SK-N-SH (cell line): ENCODE data around the gene IGDCC3. TPM values are rescaled to one million over a fixed set of nuclear protein-coding genes. Genes with fewer than 3 reads are reported as not detected.

Source experiments
- CTCF ChIA-PET: fragments of 300-600, 350-600 bp; formaldehyde crosslinking; extraction: SDS; loops from one replicate; lab custom pipeline; 2021; lab: Yijun Ruan, JAX
- POLR2A ChIA-PET: fragments of 350-600 bp; sonication (Branson Sonifier 250); formaldehyde crosslinking; extraction: SDS; loops from one replicate; lab custom pipeline; 2020; ENCODE audit warnings: antibody characterized with exemption, inconsistent platforms; lab: Yijun Ruan, JAX
- DNase-seq: peaks from one replicate; pipeline ENCODE4 v3.0.0; 2012
- H2AFZ ChIP-seq: fragments of 200-600 bp; sonication (generic); 2 replicates; pipeline ENCODE4 v1.8.1; 2016; ENCODE audit warnings: antibody characterized with exemption, mild to moderate bottlenecking, low read depth
- H3F3A ChIP-seq: fragments of 200-600 bp; sonication (generic); replicated peaks from 2 replicates; pipeline ENCODE3; 2016; ENCODE audit warnings: antibody characterized with exemption, mild to moderate bottlenecking; ENCODE audit not compliant: insufficient read depth
- H3K27ac ChIP-seq, 2 experiments: fragments of 200-500 bp in 1 of 2; fragments of 200-600 bp in 1 of 2; sonication (Bioruptor generic) in 1 of 2; sonication (generic), shearing (Covaris generic) in 1 of 2; 2 replicates each; pipeline versions ENCODE4 v1.5.1 to v1.6.1; 2014 to 2016; ENCODE audit warnings: low read depth in 2 of 2, inconsistent platforms in 1 of 2, low read length in 1 of 2, mild to moderate bottlenecking in 1 of 2, mixed read lengths in 1 of 2
- H3K27me3 ChIP-seq: fragments of 200-600 bp; sonication (generic), shearing (Covaris generic); 2 replicates; pipeline ENCODE4 v1.6.1; 2016; ENCODE audit warnings: mixed run types; ENCODE audit not compliant: insufficient read depth
- H3K36me3 ChIP-seq, 2 experiments: fragments of 200-500 bp in 1 of 2; fragments of 200-600 bp in 1 of 2; sonication (Bioruptor generic) in 1 of 2; sonication (generic) in 1 of 2; replicated peaks in 1 of 2; 2 replicates each; pipeline versions ENCODE3 to v1.5.1; 2014 to 2016; ENCODE audit warnings: low read length in 1 of 2, mild to moderate bottlenecking in 1 of 2; ENCODE audit not compliant: insufficient read depth in 2 of 2, control insufficient read depth in 1 of 2
- H3K4me1 ChIP-seq, 2 experiments: fragments of 200-500 bp in 1 of 2; fragments of 200-600 bp in 1 of 2; sonication (Bioruptor generic) in 1 of 2; sonication (generic), shearing (Covaris generic) in 1 of 2; 2 replicates each; pipeline versions ENCODE4 v1.5.1 to v1.6.1; 2014 to 2016; ENCODE audit warnings: low read depth in 1 of 2, low read length in 1 of 2, mixed run types in 1 of 2; ENCODE audit not compliant: insufficient read depth in 2 of 2, control insufficient read depth in 1 of 2
- H3K4me2 ChIP-seq: fragments of 200-600 bp; sonication (generic), shearing (Covaris generic); 2 replicates; pipeline ENCODE4 v1.6.1; 2017; ENCODE audit warnings: mixed run types
- H3K4me3 ChIP-seq, 2 experiments: fragments of 200-500 bp in 1 of 2; fragments of 200-600 bp in 1 of 2; sonication (Bioruptor generic) in 1 of 2; sonication (generic), shearing (Covaris generic) in 1 of 2; 2 replicates each; pipeline versions ENCODE4 v1.5.1 to v1.8.1; 2014 to 2016; ENCODE audit warnings: low read depth in 2 of 2, inconsistent platforms in 1 of 2, low read length in 1 of 2, mild to moderate bottlenecking in 1 of 2, mixed read lengths in 1 of 2, moderate library complexity in 1 of 2
- H3K79me2 ChIP-seq: fragments of 200-600 bp; sonication (generic); 2 replicates; pipeline ENCODE4 v1.8.1; 2017; ENCODE audit warnings: mild to moderate bottlenecking; ENCODE audit not compliant: insufficient read depth
- H3K9ac ChIP-seq: fragments of 200-600 bp; sonication (generic); 2 replicates; pipeline ENCODE4 v1.6.1; 2017; ENCODE audit warnings: mixed run types
- H3K9me2 ChIP-seq: fragments of 200-600 bp; sonication (generic); 2 replicates; pipeline ENCODE4 v1.6.1; 2017; ENCODE audit warnings: mixed run types
- H3K9me3 ChIP-seq: fragments of 200-600 bp; sonication (generic); 2 replicates; pipeline ENCODE4 v1.6.1; 2017; ENCODE audit warnings: mixed run types, mild to moderate bottlenecking, moderate library complexity
- H4K20me1 ChIP-seq: fragments of 200-600 bp; sonication (generic); 2 replicates; pipeline ENCODE4 v1.6.1; 2017; ENCODE audit warnings: mild to moderate bottlenecking, mixed run types; ENCODE audit not compliant: insufficient read depth
- EZH2phosphoT487 ChIP-seq: fragments of 200-600 bp; sonication (generic); IDR thresholded peaks from 2 replicates; pipeline ENCODE4 v1.6.1; 2017; ENCODE audit warnings: low read depth, mixed run types, mild to moderate bottlenecking, antibody characterized with exemption, moderate library complexity, borderline replicate concordance
- FOSL2 ChIP-seq: IDR thresholded peaks from 2 replicates; pipeline ENCODE4 v1.4.0; 2012; ENCODE audit warnings: low read depth, mild to moderate bottlenecking, moderate library complexity, borderline replicate concordance
- FOXJ3 ChIP-seq: sonication (generic); formaldehyde crosslinking; IDR thresholded peaks from 2 replicates; pipeline ENCODE4 v1.5.1; 2020; ENCODE audit warnings: mild to moderate bottlenecking, missing genetic modification reagents
- PBX3 ChIP-seq: IDR thresholded peaks from 2 replicates; pipeline ENCODE4; 2012
- RAD21 ChIP-seq: IDR thresholded peaks from 2 replicates; pipeline ENCODE4 v1.6.1; 2012; ENCODE audit warnings: mild to moderate bottlenecking, low read length
- SMC3 ChIP-seq: IDR thresholded peaks from 2 replicates; pipeline ENCODE4 v1.6.1; 2012; ENCODE audit warnings: low read depth, low read length, improper control_type of control experiment
- TEAD4 ChIP-seq: IDR thresholded peaks from 2 replicates; pipeline ENCODE4 v1.4.0; 2012; ENCODE audit warnings: mild to moderate bottlenecking, borderline replicate concordance; ENCODE audit not compliant: insufficient read depth
- YY1 ChIP-seq: IDR thresholded peaks from 2 replicates; pipeline ENCODE4 v1.4.0; 2012; ENCODE audit warnings: low read depth, mild to moderate bottlenecking
- WGBS: methylation state at CpG from one replicate; pipeline ENCODE4 v1.1.6; 2017; ENCODE audit warnings: low lambda C conversion rate; 5-methylcytosine and 5-hydroxymethylcytosine counted together
- polyA plus RNA-seq, 3 experiments: library from polyadenylated mRNA; depleted of rRNA; stranded (reverse); fragments of >200 nt; gene quantifications; 2 replicates each; pipeline ENCODE4 v1.2.3, GENCODE V29; 2012
- TF ChIP-seq, protein P1 (sequence below): IDR thresholded peaks from 2 replicates; pipeline ENCODE4 v1.4.0; 2012; ENCODE audit warnings: low read depth
- TF ChIP-seq, protein P2 (sequence below): fragments of 200-600 bp; sonication (generic); IDR thresholded peaks from 2 replicates; pipeline ENCODE4 v1.6.1; 2017; ENCODE audit warnings: antibody characterized with exemption, mild to moderate bottlenecking, moderate library complexity
- TF ChIP-seq, protein P3 (sequence below): IDR thresholded peaks from 2 replicates; pipeline ENCODE4 v1.4.0; 2012; ENCODE audit warnings: low read depth, borderline replicate concordance

Gene IGDCC3
- polyA plus RNA-seq, 1 of the 3 experiments (the other 2 are of a cell fraction): 0.43 TPM

GRCh38 chr15:65400760-65401610, 23.2 kb upstream of the IGDCC3 start:
- Histone ChIP-seq H3K27me3 (peaks cover 11% of the 10 kb centered on the region), H3K4me1 (peaks cover 0 to 8% of the 10 kb centered on the region in 2 experiments; a peak in 1 of 4 replicates), H3K79me2 (no peaks in the 10 kb centered on the region), H3K4me3 (no peak overlapping the region; a peak in 1 of 4 replicates), H2AFZ (no peak overlapping the region), H3K36me3 (no peaks in the 10 kb centered on the region), H3K4me2 (no peak overlapping the region), H3K9me2 (no peaks in the 10 kb centered on the region), H3F3A (no peaks in the 10 kb centered on the region), H3K9ac (no peak overlapping the region), H4K20me1 (no peaks in the 10 kb centered on the region), H3K9me3 (no peaks in the 10 kb centered on the region), H3K27ac (no peak overlapping the region)
- ChIA-PET POLR2A (no interaction called here), CTCF (interaction anchor here (0.7 to 37.1 kb wide), 49 partner anchors 9 to 887 kb away, joined by 3 to 969 read pairs (median 5); partner anchors contain the start of gene IGDCC4)
- peak; percentile 91 for DNase-seq
- 23% methylated on average over 8 of the region's 11 CpGs for WGBS
- TF ChIP-seq SMC3: peak; percentile 77
- TF ChIP-seq, protein P1, sequence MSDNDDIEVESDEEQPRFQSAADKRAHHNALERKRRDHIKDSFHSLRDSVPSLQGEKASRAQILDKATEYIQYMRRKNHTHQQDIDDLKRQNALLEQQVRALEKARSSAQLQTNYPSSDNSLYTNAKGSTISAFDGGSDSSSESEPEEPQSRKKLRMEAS: no peak
- TF ChIP-seq PBX3: no peak
- no peak for TF ChIP-seq YY1
- no peak for TF ChIP-seq EZH2phosphoT487
- TF ChIP-seq RAD21: peak; percentile 80
- TF ChIP-seq, protein P2, sequence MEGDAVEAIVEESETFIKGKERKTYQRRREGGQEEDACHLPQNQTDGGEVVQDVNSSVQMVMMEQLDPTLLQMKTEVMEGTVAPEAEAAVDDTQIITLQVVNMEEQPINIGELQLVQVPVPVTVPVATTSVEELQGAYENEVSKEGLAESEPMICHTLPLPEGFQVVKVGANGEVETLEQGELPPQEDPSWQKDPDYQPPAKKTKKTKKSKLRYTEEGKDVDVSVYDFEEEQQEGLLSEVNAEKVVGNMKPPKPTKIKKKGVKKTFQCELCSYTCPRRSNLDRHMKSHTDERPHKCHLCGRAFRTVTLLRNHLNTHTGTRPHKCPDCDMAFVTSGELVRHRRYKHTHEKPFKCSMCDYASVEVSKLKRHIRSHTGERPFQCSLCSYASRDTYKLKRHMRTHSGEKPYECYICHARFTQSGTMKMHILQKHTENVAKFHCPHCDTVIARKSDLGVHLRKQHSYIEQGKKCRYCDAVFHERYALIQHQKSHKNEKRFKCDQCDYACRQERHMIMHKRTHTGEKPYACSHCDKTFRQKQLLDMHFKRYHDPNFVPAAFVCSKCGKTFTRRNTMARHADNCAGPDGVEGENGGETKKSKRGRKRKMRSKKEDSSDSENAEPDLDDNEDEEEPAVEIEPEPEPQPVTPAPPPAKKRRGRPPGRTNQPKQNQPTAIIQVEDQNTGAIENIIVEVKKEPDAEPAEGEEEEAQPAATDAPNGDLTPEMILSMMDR: peak; percentile 75

GRCh38 chr15:65399997-65400396, 22.2 kb upstream of the IGDCC3 start:
- peaks cover 20% of the 10 kb centered on the region for H3K27me3 ChIP-seq
- H3K9ac ChIP-seq: no peak overlapping the region
- H3K9me3 ChIP-seq: no peaks in the 10 kb centered on the region
- H3F3A ChIP-seq: no peaks in the 10 kb centered on the region
- 55% methylated on average over 2 of the region's 2 CpGs for WGBS
- TF ChIP-seq TEAD4: no peak
- TF ChIP-seq FOXJ3 (CRISPR knock-in tag): no peak
- no peak for TF ChIP-seq YY1
- TF ChIP-seq, protein P3, sequence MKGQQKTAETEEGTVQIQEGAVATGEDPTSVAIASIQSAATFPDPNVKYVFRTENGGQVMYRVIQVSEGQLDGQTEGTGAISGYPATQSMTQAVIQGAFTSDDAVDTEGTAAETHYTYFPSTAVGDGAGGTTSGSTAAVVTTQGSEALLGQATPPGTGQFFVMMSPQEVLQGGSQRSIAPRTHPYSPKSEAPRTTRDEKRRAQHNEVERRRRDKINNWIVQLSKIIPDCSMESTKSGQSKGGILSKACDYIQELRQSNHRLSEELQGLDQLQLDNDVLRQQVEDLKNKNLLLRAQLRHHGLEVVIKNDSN: no peak
- no peak for TF ChIP-seq FOSL2
- TF ChIP-seq EZH2phosphoT487: no peak
- TF ChIP-seq, all 33 proteins: peak for 0
- Histone ChIP-seq H3K36me3 (no peaks in the 10 kb centered on the region), H3K79me2 (no peaks in the 10 kb centered on the region), H3K27ac (no peak overlapping the region), H3K4me2 (no peak overlapping the region), H3K4me3 (no peak overlapping the region), H2AFZ (no peak overlapping the region), H3K9me2 (no peaks in the 10 kb centered on the region), H3K4me1 (peaks cover 0 to 14% of the 10 kb centered on the region in 2 experiments; a peak in 1 of 4 replicates), H4K20me1 (no peaks in the 10 kb centered on the region)
- DNase-seq: no peak
- CTCF ChIA-PET: interaction anchor here (0.6 to 37.1 kb wide), 34 partner anchors 9 to 888 kb away, joined by 3 to 969 read pairs (median 6); partner anchors contain the start of gene IGDCC4
- POLR2A ChIA-PET: no interaction called here
